ENCODE measurements around the gene FAM240B. TPM values are rescaled to one million over a fixed set of nuclear protein-coding genes. Genes with fewer than 3 reads are reported as not detected.

The FAM240B gene
- total RNA-seq (2014; rRNA removed; shearing (Covaris generic)): 0.30 TPM in 1 of 2 replicates, not detected in the other

- Histone ChIP-seq H3K4me3 (no peak within 1 kb of the TSS), H3K4me1 (peaks cover 15% of the 10 kb centered on the region), H3K27me3 (no peaks in the 10 kb centered on the region), H3K9me3 (replicated peaks) (no peaks in the 10 kb centered on the region; the same call in 1 of the 2 replicates), H3K36me3 (no peaks in the 10 kb centered on the region), H3K27ac (no peak within 1 kb of the TSS; the same call in 1 of the 2 replicates)
- peak; percentile 32 to 59 for DNase-seq
These were observed at the start of gene FAM240B for GRCh38 chr9:38720083-38720745. Gene FAM240B (minus strand): TSS chr9:38720133. CDS start chr9:38703999, 16,134 bp downstream.

- DNase-seq: no peak
- no peak overlapping the region for H3K4me3 ChIP-seq
These were observed 48.4 kb upstream of the FAM240B start for GRCh38 chr9:38768351-38768761.

GRCh38 chr9:38765101-38765500 is 45.2 kb upstream of the FAM240B start:
- no peak for DNase-seq
- Histone ChIP-seq H3K9me3 (replicated peaks) (no peaks in the 10 kb centered on the region), H3K27ac (no peak overlapping the region), H3K36me3 (no peaks in the 10 kb centered on the region), H3K4me3 (no peak overlapping the region), H3K27me3 (no peaks in the 10 kb centered on the region), H3K4me1 (no peaks in the 10 kb centered on the region)

More at GRCh38 chr9:38768351-38768761, 48.4 kb upstream of the FAM240B start:
- Histone ChIP-seq H3K27me3 (no peaks in the 10 kb centered on the region), H3K27ac (no peak overlapping the region), H3K9me3 (replicated peaks) (no peaks in the 10 kb centered on the region), H3K4me1 (no peaks in the 10 kb centered on the region), H3K36me3 (no peaks in the 10 kb centered on the region)

GRCh38 chr9:38761999-38762398 is 42.1 kb upstream of the FAM240B start:
- Histone ChIP-seq H3K9me3 (replicated peaks) (no peaks in the 10 kb centered on the region), H3K4me3 (no peak overlapping the region), H3K27me3 (no peaks in the 10 kb centered on the region), H3K27ac (no peak overlapping the region), H3K36me3 (no peaks in the 10 kb centered on the region), H3K4me1 (no peaks in the 10 kb centered on the region)
- DNase-seq: no peak

GRCh38 chr9:38761339-38761738 is 41.4 kb upstream of the FAM240B start:
- no peak for DNase-seq

GRCh38 chr9:38756702-38757101 is 36.8 kb upstream of the FAM240B start:
- H3K4me1 ChIP-seq: peaks cover 5% of the 10 kb centered on the region
- H3K27ac ChIP-seq: no peak overlapping the region
- H3K9me3 ChIP-seq (replicated peaks): no peaks in the 10 kb centered on the region
- no peak overlapping the region for H3K4me3 ChIP-seq
- no peak for DNase-seq
- no peaks in the 10 kb centered on the region for H3K36me3 ChIP-seq
- H3K27me3 ChIP-seq: no peaks in the 10 kb centered on the region

More at GRCh38 chr9:38761339-38761738, 41.4 kb upstream of the FAM240B start:
- Histone ChIP-seq H3K4me3 (no peak overlapping the region), H3K27ac (no peak overlapping the region), H3K9me3 (replicated peaks) (no peaks in the 10 kb centered on the region), H3K27me3 (no peaks in the 10 kb centered on the region), H3K4me1 (no peaks in the 10 kb centered on the region), H3K36me3 (no peaks in the 10 kb centered on the region)

- DNase-seq: no peak
- Histone ChIP-seq H3K36me3 (no peaks in the 10 kb centered on the region), H3K9me3 (replicated peaks) (no peaks in the 10 kb centered on the region), H3K4me1 (peaks cover 5% of the 10 kb centered on the region), H3K27me3 (no peaks in the 10 kb centered on the region), H3K27ac (no peak overlapping the region), H3K4me3 (no peak overlapping the region)
These were observed 28.0 kb upstream of the FAM240B start for GRCh38 chr9:38747941-38748340.

- no peaks in the 10 kb centered on the region for H3K36me3 ChIP-seq
- no peak overlapping the region for H3K27ac ChIP-seq
- DNase-seq: no peak
- no peaks in the 10 kb centered on the region for H3K4me1 ChIP-seq
- no peaks in the 10 kb centered on the region for H3K9me3 ChIP-seq (replicated peaks)
- H3K4me3 ChIP-seq: no peak overlapping the region
- H3K27me3 ChIP-seq: no peaks in the 10 kb centered on the region
These were observed 27.1 kb upstream of the FAM240B start for GRCh38 chr9:38747067-38747466.

- H3K27me3 ChIP-seq: no peaks in the 10 kb centered on the region
- no peaks in the 10 kb centered on the region for H3K4me1 ChIP-seq
- DNase-seq: no peak
- no peak overlapping the region for H3K27ac ChIP-seq
- H3K9me3 ChIP-seq (replicated peaks): no peaks in the 10 kb centered on the region
- no peak overlapping the region for H3K4me3 ChIP-seq
- H3K36me3 ChIP-seq: no peaks in the 10 kb centered on the region
These were observed 26.4 kb upstream of the FAM240B start for GRCh38 chr9:38746303-38746702.

GRCh38 chr9:38744484-38744883 is 24.6 kb upstream of the FAM240B start:
- Histone ChIP-seq H3K9me3 (replicated peaks) (no peaks in the 10 kb centered on the region), H3K4me3 (no peak overlapping the region), H3K27ac (no peak overlapping the region), H3K36me3 (no peaks in the 10 kb centered on the region), H3K27me3 (no peaks in the 10 kb centered on the region), H3K4me1 (no peaks in the 10 kb centered on the region)
- DNase-seq: no peak

GRCh38 chr9:38737246-38737645 is 17.3 kb upstream of the FAM240B start:
- H3K4me3 ChIP-seq: no peak overlapping the region
- H3K36me3 ChIP-seq: no peaks in the 10 kb centered on the region
- H3K4me1 ChIP-seq: no peaks in the 10 kb centered on the region
- peak in 1 of 2 experiments; percentile 19 for DNase-seq
- H3K27me3 ChIP-seq: no peaks in the 10 kb centered on the region
- H3K9me3 ChIP-seq (replicated peaks): no peaks in the 10 kb centered on the region
- no peak overlapping the region for H3K27ac ChIP-seq

GRCh38 chr9:38734831-38735230 is 14.9 kb upstream of the FAM240B start:
- no peak overlapping the region for H3K4me3 ChIP-seq
- no peak for DNase-seq
- H3K4me1 ChIP-seq: no peaks in the 10 kb centered on the region
- H3K36me3 ChIP-seq: no peaks in the 10 kb centered on the region
- no peaks in the 10 kb centered on the region for H3K27me3 ChIP-seq
- no peaks in the 10 kb centered on the region for H3K9me3 ChIP-seq (replicated peaks)
- no peak overlapping the region for H3K27ac ChIP-seq

GRCh38 chr9:38733503-38733902 is 13.6 kb upstream of the FAM240B start:
- Histone ChIP-seq H3K9me3 (replicated peaks) (no peaks in the 10 kb centered on the region), H3K36me3 (no peaks in the 10 kb centered on the region), H3K27ac (no peak overlapping the region), H3K27me3 (no peaks in the 10 kb centered on the region), H3K4me3 (no peak overlapping the region), H3K4me1 (no peaks in the 10 kb centered on the region)
- no peak for DNase-seq

- Histone ChIP-seq H3K4me3 (no peak overlapping the region), H3K27me3 (no peaks in the 10 kb centered on the region), H3K4me1 (no peaks in the 10 kb centered on the region), H3K9me3 (replicated peaks) (no peaks in the 10 kb centered on the region), H3K36me3 (no peaks in the 10 kb centered on the region), H3K27ac (no peak overlapping the region)
- DNase-seq: no peak
These were observed 13.0 kb upstream of the FAM240B start for GRCh38 chr9:38732885-38733284.

- H3K4me1 ChIP-seq: peaks cover 7% of the 10 kb centered on the region; the same call in 1 of the 2 replicates
- H3K36me3 ChIP-seq: no peaks in the 10 kb centered on the region
- peak overlapping the region; percentile 26 for H3K4me3 ChIP-seq
- H3K27ac ChIP-seq: peak overlapping the region; percentile 72
- H3K27me3 ChIP-seq: no peaks in the 10 kb centered on the region
- DNase-seq: peak; percentile 72 to 86
- H3K9me3 ChIP-seq (replicated peaks): no peaks in the 10 kb centered on the region; the same call in 1 of the 2 replicates
These were observed 7.6 kb upstream of the FAM240B start for GRCh38 chr9:38727497-38728001.

GRCh38 chr9:38724754-38725153 is 4.8 kb upstream of the FAM240B start:
- Histone ChIP-seq H3K27ac (no peak overlapping the region), H3K9me3 (replicated peaks) (no peaks in the 10 kb centered on the region; the same call in 1 of the 2 replicates), H3K4me3 (no peak overlapping the region), H3K36me3 (no peaks in the 10 kb centered on the region), H3K4me1 (peaks cover 19% of the 10 kb centered on the region), H3K27me3 (no peaks in the 10 kb centered on the region)
- DNase-seq: peak; percentile 39 to 56

Measured in SJCRH30 (cell line).